ENCODE results near the gene CASP6.

GRCh38 chr4:109671350-109671749, 31.9 kb downstream of the CASP6 start:
- no peak for TF ChIP-seq POLR2AphosphoS5 (IDR thresholded peaks at IDR 0.05; ENCODE audit: low read depth, low read length)
- TF ChIP-seq SIN3A (IDR thresholded peaks at IDR 0.05; ENCODE audit: borderline replicate concordance, insufficient read depth, low read length) = no peak

Data from PFSK-1 (cell line).